ENCODE measurements around the gene ANKMY1.
A peak's percentile ranks its signal among the peaks of the same experiment; 100 is the strongest.

- TF ChIP-seq CTCF (IDR thresholded peaks at IDR 0.05) (no peak), POLR2A (IDR thresholded peaks at IDR 0.05) (no peak), POLR2AphosphoS5 (IDR thresholded peaks at IDR 0.05; ENCODE audit: insufficient read depth in 1 of 2, low read depth in 1 of 2) (peak in 1 of 2 donors; percentile 14)
Measured at GRCh38 chr2:240456447-240457222, 101.2 kb downstream of the ANKMY1 start.

Data from vagina (tissue), 2 donors.